H54 (cell line): ENCODE measurements around the gene FAM170A.

ENCODE experiments used
- DNase-seq: peaks from one replicate; pipeline ENCODE4 v3.0.0; 2011; ENCODE audit warnings: low spot score, mixed read lengths; ENCODE audit not compliant: insufficient read length
- FAIRE-seq: peaks from 3 replicates; lab custom pipeline; 2011; peaks lifted over from hg19 to GRCh38; lab: Jason Lieb, UNC
- POLR2A ChIP-seq: IDR thresholded peaks from 2 replicates; pipeline ENCODE4 v1.6.1; 2011; ENCODE audit warnings: low read depth, mild to moderate bottlenecking, low read length

The FAM170A gene

GRCh38 chr5:119678351-119679028 is 49.1 kb downstream of the FAM170A start:
- FAIRE-seq = no peak
- TF ChIP-seq POLR2A = no peak
- no peak for DNase-seq

GRCh38 chr5:119680080-119680479 is 50.7 kb downstream of the FAM170A start:
- FAIRE-seq (no peak), DNase-seq (no peak)

GRCh38 chr5:119681734-119682133 is 52.4 kb downstream of the FAM170A start:
- no peak for FAIRE-seq
- no peak for TF ChIP-seq POLR2A
- DNase-seq = no peak

More at GRCh38 chr5:119680080-119680479, 50.7 kb downstream of the FAM170A start:
- no peak for TF ChIP-seq POLR2A

GRCh38 chr5:119682372-119682771 is 53.0 kb downstream of the FAM170A start:
- FAIRE-seq (no peak), DNase-seq (no peak)
- TF ChIP-seq POLR2A = no peak
